Kidney (tissue), 14 donors: ENCODE results near the gene CEP131. TPM values are rescaled to one million over a fixed set of nuclear protein-coding genes. Genes with fewer than 3 reads are reported as not detected.
"Not testable (repeated sequence)": the region's sequence is repeated elsewhere in the genome, so short reads cannot be mapped to it uniquely, and the experiment has no call there.

ENCODE experiments used
- DNase-seq, 5 donors: peaks; one replicate each; pipeline ENCODE4 v3.0.0-alpha.2; 2013 to 2020
- FAIRE-seq: peaks from 2 replicates; lab custom pipeline; 2012; peaks lifted over from hg19 to GRCh38; lab: Jason Lieb, UNC
- H3K27ac ChIP-seq, 2 donors: one replicate each; pipeline ENCODE4 v1.7.0; 2013; ENCODE audit warnings: low read depth in 2 of 2, low read length in 2 of 2, inconsistent platforms in 1 of 2
- H3K27me3 ChIP-seq: one replicate; pipeline ENCODE4 v1.7.1; 2013; ENCODE audit warnings: low read length, inconsistent platforms; ENCODE audit not compliant: control insufficient read depth, insufficient read depth
- H3K36me3 ChIP-seq, 3 donors: one replicate each; pipeline versions ENCODE4 v1.7.0 to v1.7.1; 2013; ENCODE audit warnings: low read length in 3 of 3, control low read depth in 1 of 3, inconsistent platforms in 1 of 3; ENCODE audit not compliant: insufficient read depth in 3 of 3, control insufficient read depth in 2 of 3
- H3K4me1 ChIP-seq, 3 donors: one replicate each; pipeline versions ENCODE4 v1.7.0 to v1.7.1; 2013; ENCODE audit warnings: low read length in 3 of 3, inconsistent platforms in 1 of 3, low read depth in 1 of 3; ENCODE audit not compliant: control insufficient read depth in 2 of 3, insufficient read depth in 2 of 3
- H3K4me3 ChIP-seq, 3 donors: one replicate each; pipeline versions ENCODE4 v1.7.0 to v1.8.1; 2013; ENCODE audit warnings: low read length in 3 of 3, control low read depth in 1 of 3, inconsistent platforms in 1 of 3
- H3K9ac ChIP-seq, 3 donors: one replicate each; pipeline versions ENCODE4 v1.7.0 to v1.7.1; 2013; ENCODE audit warnings: low read length in 3 of 3, control low read depth in 1 of 3, inconsistent platforms in 1 of 3
- H3K9me3 ChIP-seq, 3 donors: one replicate each; pipeline versions ENCODE4 v1.7.0 to v1.7.1; 2013; ENCODE audit warnings: low read length in 3 of 3, control low read depth in 1 of 3, inconsistent platforms in 1 of 3; ENCODE audit not compliant: control insufficient read depth in 2 of 3, insufficient read depth in 1 of 3
- intact Hi-C: fragments of 100-400 bp; cut with DNase I; formaldehyde crosslinking; loops from one replicate; pipeline ENCODE4 v1.11.1; 2022
- polyA plus RNA-seq: library from polyadenylated mRNA; stranded (reverse); fragments of 350-450 nt; fragmentation: Illumina TruSeq; extraction: RNeasy Lipid Tissue Mini Kit (QIAGEN cat#74804); gene quantifications from one replicate; pipeline ENCODE4 v1.2.3, GENCODE V29; 2014; ENCODE audit warnings: low read depth, low replicate concordance; ENCODE audit not compliant: insufficient read depth
- total RNA-seq: library from RNA; stranded (reverse); fragmentation: NEBNext Ultra II Directional; extraction: Animal tissue kit (Norgen Biotek cat#: 25700); gene quantifications from one replicate; pipeline ENCODE4 v1.2.1, GENCODE V29; 2021
- TF ChIP-seq, protein P1 (sequence below): IDR thresholded peaks from 3 replicates; pipeline ENCODE4 v1.5.1; 2012; ENCODE audit warnings: mild to moderate bottlenecking, moderate library complexity, borderline replicate concordance; ENCODE audit not compliant: insufficient read depth; ENCODE audit errors: extremely low read depth
- donor health status: control.
- donor health status: control.
- donor health status: control.
- donor health status: control.
- donor health status: control.
- donor health status: DM: yes; HTN: yes; CAD: no.
- donor health status: Normal renal cell carcinoma (clear cell type).

CEP131 gene
- total and polyA plus RNA-seq, 2 donors from 2014 or later = 6.9 to 7.5 TPM

DNA sequence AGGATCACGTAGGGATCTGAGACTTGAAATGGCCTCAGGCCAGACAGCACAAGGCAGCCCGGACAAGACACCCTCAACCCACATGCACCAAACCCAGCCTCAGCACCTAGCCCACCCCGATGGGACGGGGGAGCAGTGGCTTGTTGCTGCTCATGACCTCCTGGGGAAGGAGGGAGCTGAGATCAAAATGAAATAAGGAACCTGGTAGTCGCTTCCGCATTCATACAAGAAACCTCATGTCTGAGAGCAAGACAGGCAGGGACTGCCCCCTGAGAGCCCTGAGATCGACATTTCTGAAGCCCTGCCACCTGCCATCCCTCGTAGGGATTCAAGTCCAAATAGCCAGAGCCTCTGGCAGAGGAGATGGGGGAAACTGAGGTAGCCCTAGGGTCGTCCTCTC, 5.7 kb upstream of the CEP131 start:
- no peak for FAIRE-seq

DNA sequence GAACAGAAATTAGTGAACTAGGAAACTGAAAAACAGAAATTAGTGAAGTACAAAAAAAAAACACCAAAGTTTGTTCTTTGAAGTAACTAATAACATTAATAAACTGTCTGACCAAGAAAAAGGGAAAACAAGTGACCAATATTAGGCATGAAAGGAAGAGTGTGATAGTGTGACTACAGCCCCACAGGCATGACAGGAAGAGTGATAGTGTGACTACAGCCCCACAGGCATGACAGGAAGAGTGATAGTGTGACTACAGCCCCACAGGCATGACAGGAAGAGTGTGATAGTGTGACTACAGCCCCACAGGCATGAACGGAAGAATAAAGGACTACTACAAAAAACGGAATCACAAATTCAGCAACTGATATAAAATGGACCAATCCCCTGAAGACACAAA, 4.9 kb upstream of the CEP131 start:
- H3K36me3 ChIP-seq = peaks cover 5 to 10% (median 5%) of the 10 kb centered on the region in 3 donors

More for the DNA sequence above, 5.7 kb upstream of the CEP131 start:
- TF ChIP-seq, protein P1, sequence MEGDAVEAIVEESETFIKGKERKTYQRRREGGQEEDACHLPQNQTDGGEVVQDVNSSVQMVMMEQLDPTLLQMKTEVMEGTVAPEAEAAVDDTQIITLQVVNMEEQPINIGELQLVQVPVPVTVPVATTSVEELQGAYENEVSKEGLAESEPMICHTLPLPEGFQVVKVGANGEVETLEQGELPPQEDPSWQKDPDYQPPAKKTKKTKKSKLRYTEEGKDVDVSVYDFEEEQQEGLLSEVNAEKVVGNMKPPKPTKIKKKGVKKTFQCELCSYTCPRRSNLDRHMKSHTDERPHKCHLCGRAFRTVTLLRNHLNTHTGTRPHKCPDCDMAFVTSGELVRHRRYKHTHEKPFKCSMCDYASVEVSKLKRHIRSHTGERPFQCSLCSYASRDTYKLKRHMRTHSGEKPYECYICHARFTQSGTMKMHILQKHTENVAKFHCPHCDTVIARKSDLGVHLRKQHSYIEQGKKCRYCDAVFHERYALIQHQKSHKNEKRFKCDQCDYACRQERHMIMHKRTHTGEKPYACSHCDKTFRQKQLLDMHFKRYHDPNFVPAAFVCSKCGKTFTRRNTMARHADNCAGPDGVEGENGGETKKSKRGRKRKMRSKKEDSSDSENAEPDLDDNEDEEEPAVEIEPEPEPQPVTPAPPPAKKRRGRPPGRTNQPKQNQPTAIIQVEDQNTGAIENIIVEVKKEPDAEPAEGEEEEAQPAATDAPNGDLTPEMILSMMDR = no peak
- Histone ChIP-seq H3K36me3 (peaks cover 5 to 10% (median 5%) of the 10 kb centered on the region in 3 donors), H3K4me3 (no peak overlapping the region), H3K9ac (no peak overlapping the region), H3K4me1 (peaks cover 0 to under 1% (median 0%) of the 10 kb centered on the region in 3 donors), H3K9me3 (no peaks in the 10 kb centered on the region), H3K27me3 (no peaks in the 10 kb centered on the region), H3K27ac (no peak overlapping the region)
- no peak for DNase-seq
- intact Hi-C loops = no loop called here

DNA sequence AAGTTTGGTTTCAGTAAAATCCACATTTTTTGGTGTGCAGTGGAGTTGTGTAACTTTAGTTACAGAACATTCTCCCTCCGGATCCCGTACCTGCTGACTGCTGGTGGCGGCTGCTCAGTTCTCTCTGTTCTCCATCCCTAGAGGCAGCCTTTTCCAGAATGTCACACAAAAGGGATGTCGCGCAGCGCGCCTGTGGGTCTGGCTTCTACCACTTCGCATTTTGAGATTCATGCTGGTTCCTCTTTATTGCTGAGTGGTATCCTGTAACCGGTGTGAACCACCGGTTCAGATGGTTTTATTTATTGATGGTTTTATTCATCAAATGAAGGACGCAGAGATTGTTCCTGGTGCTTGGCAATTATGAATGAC, 981 bp upstream of the CEP131 start:
- Histone ChIP-seq H3K9ac (no peak overlapping the region), H3K27me3 (no peaks in the 10 kb centered on the region), H3K36me3 (no peaks in the 10 kb centered on the region), H3K4me3 (peak overlapping the region in 2 of 3 donors; percentile 50 to 57), H3K27ac (no peak overlapping the region), H3K9me3 (no peaks in the 10 kb centered on the region), H3K4me1 (peaks cover 0 to 14% (median 0%) of the 10 kb centered on the region in 3 donors)
- FAIRE-seq = no peak
- TF ChIP-seq, protein P1 = no peak
- peak in 1 of 5 donors; percentile 50 for DNase-seq
- intact Hi-C loops = no loop called here

More for the DNA sequence above, 4.9 kb upstream of the CEP131 start:
- intact Hi-C loops, H3K27me3 ChIP-seq, H3K4me1 ChIP-seq, H3K4me3 ChIP-seq, DNase-seq, H3K27ac ChIP-seq, H3K9me3 ChIP-seq, H3K9ac ChIP-seq, FAIRE-seq: not testable (repeated sequence)

DNA sequence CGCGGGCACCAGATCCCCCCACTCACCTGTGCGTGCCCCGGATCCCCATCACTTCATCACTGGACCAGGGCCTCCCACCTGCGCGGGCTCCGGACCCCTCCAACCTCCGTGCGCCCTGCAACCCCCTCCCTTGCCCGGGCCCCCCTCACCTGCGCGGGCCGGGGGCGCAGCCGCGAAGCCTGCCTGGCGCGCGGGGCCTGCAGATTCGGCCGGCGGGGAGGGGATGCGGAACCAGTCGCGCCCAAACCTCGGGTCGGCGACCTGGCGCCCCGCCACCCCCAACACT, 202 bp downstream of the CEP131 start:
- TF ChIP-seq, protein P1 = no peak
- intact Hi-C loops = no loop called here
- no peaks in the 10 kb centered on the region for H3K27me3 ChIP-seq
- H3K27ac ChIP-seq = no peak overlapping the region
- FAIRE-seq (no peak), DNase-seq (peak in 1 of 5 donors; percentile 85)
- H3K4me3 ChIP-seq = peak overlapping the region in 2 of 3 donors; percentile 43 to 64
- peak overlapping the region in 1 of 3 donors; percentile 40 for H3K9ac ChIP-seq
- H3K4me1 ChIP-seq = peaks cover 0 to 14% (median 0%) of the 10 kb centered on the region in 3 donors
- no peaks in the 10 kb centered on the region for H3K36me3 ChIP-seq
- no peaks in the 10 kb centered on the region for H3K9me3 ChIP-seq
